Stomach (tissue), 4 donors: ENCODE data around the gene PKP2.

Source experiments
- POLR2A ChIP-seq, 4 donors: fragments of 450-650 bp; IDR thresholded peaks; one replicate each; pipeline ENCODE4 v1.6.1; 2016; ENCODE audit warnings: antibody characterized with exemption in 4 of 4, control low read depth in 2 of 4, mild to moderate bottlenecking in 1 of 4, moderate library complexity in 1 of 4
- POLR2AphosphoS5 ChIP-seq, 3 donors: sonication (generic); formaldehyde crosslinking; IDR thresholded peaks; one replicate each; pipeline ENCODE4 v1.6.1; 2016; ENCODE audit warnings: antibody characterized with exemption in 3 of 3
- TF ChIP-seq, protein P1 (sequence below), 7 experiments: fragments of 450-650 bp in 4 of 7; fragments of 200-600 bp in 3 of 7; sonication (generic) in 3 of 7; IDR thresholded peaks; one replicate each; pipeline ENCODE4 v1.5.1; 2016 to 2019; ENCODE audit warnings: antibody characterized with exemption in 7 of 7, control low read depth in 2 of 7, mild to moderate bottlenecking in 1 of 7

- TF ChIP-seq, protein P1, sequence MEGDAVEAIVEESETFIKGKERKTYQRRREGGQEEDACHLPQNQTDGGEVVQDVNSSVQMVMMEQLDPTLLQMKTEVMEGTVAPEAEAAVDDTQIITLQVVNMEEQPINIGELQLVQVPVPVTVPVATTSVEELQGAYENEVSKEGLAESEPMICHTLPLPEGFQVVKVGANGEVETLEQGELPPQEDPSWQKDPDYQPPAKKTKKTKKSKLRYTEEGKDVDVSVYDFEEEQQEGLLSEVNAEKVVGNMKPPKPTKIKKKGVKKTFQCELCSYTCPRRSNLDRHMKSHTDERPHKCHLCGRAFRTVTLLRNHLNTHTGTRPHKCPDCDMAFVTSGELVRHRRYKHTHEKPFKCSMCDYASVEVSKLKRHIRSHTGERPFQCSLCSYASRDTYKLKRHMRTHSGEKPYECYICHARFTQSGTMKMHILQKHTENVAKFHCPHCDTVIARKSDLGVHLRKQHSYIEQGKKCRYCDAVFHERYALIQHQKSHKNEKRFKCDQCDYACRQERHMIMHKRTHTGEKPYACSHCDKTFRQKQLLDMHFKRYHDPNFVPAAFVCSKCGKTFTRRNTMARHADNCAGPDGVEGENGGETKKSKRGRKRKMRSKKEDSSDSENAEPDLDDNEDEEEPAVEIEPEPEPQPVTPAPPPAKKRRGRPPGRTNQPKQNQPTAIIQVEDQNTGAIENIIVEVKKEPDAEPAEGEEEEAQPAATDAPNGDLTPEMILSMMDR (IDR thresholded peaks at IDR 0.05): no peak
- TF ChIP-seq POLR2AphosphoS5 (IDR thresholded peaks at IDR 0.05): no peak
- no peak for TF ChIP-seq POLR2A (IDR thresholded peaks at IDR 0.05)
These were observed 20.6 kb downstream of the PKP2 start for GRCh38 chr12:32876004-32876403.
